Fibroblast of lung (primary cell): ENCODE results near the gene SMTN. TPM values are rescaled to one million over a fixed set of nuclear protein-coding genes. Genes with fewer than 3 reads are reported as not detected.

Source experiments
- DNase-seq, 2 donors: peaks; one replicate each; pipeline versions ENCODE4 v3.0.0 to v3.0.0-alpha.2; 2010; ENCODE audit warnings: low read depth in 2 of 2
- H2AFZ ChIP-seq: 2 replicates; pipeline ENCODE4 v1.5.1; 2012; ENCODE audit warnings: low read length, control low read depth, inconsistent platforms
- H3K27ac ChIP-seq: 2 replicates; pipeline ENCODE4 v1.5.1; 2011; ENCODE audit warnings: low read length, control low read depth; ENCODE audit not compliant: insufficient read depth
- H3K27me3 ChIP-seq: 2 replicates; pipeline ENCODE4 v1.5.1; 2011; ENCODE audit warnings: mild to moderate bottlenecking, low read length; ENCODE audit not compliant: control insufficient read depth, insufficient read depth
- H3K36me3 ChIP-seq: 2 replicates; pipeline ENCODE4 v1.5.1; 2011; ENCODE audit warnings: low read length; ENCODE audit not compliant: control insufficient read depth, insufficient read depth
- H3K4me1 ChIP-seq: 2 replicates; pipeline ENCODE4 v1.5.1; 2011; ENCODE audit warnings: low read length; ENCODE audit not compliant: control insufficient read depth, insufficient read depth; ENCODE audit errors: extremely low read depth
- H3K4me2 ChIP-seq: 2 replicates; pipeline ENCODE4 v1.5.1; 2011; ENCODE audit warnings: low read length, control low read depth; ENCODE audit not compliant: insufficient read depth; ENCODE audit errors: extremely low read depth
- H3K4me3 ChIP-seq, 4 experiments: fragments of 200-600 bp in 1 of 4; sonication (generic) in 1 of 4; replicated peaks in 1 of 4; 2 replicates each; pipeline ENCODE4 v1.5.1; 2011 to 2016; ENCODE audit warnings: low read length in 4 of 4, low read depth in 3 of 4, mild to moderate bottlenecking in 3 of 4, control low read depth in 2 of 4, inconsistent platforms in 1 of 4, mixed read lengths in 1 of 4; ENCODE audit not compliant: insufficient read depth in 1 of 4; ENCODE audit errors: control extremely low read depth in 1 of 4
- H3K79me2 ChIP-seq: 2 replicates; pipeline ENCODE4 v1.5.1; 2012; ENCODE audit warnings: mild to moderate bottlenecking, low read length, inconsistent platforms; ENCODE audit not compliant: control insufficient read depth, insufficient read depth
- H3K9ac ChIP-seq: 2 replicates; pipeline ENCODE4 v1.5.1; 2011; ENCODE audit warnings: mild to moderate bottlenecking, low read length, control low read depth; ENCODE audit not compliant: insufficient read depth
- H3K9me3 ChIP-seq: 2 replicates; pipeline ENCODE4 v1.5.1; 2012; ENCODE audit warnings: low read depth, low read length; ENCODE audit not compliant: control insufficient read depth, insufficient read depth
- H4K20me1 ChIP-seq: 2 replicates; pipeline ENCODE4 v1.5.1; 2011; ENCODE audit warnings: low read length; ENCODE audit not compliant: control insufficient read depth, insufficient read depth; ENCODE audit errors: extremely low read depth
- CTCF ChIP-seq, 2 donors: IDR thresholded peaks in 1 of 2; conservative IDR thresholded peaks in 1 of 2; 1 replicate in 1 of 2; 2 replicates in 1 of 2; pipeline ENCODE4 v1.5.1; 2011 to 2012; ENCODE audit warnings: low read length in 2 of 2, control low read depth in 1 of 2, inconsistent platforms in 1 of 2, low read depth in 1 of 2, mild to moderate bottlenecking in 1 of 2
- EZH2 ChIP-seq: IDR thresholded peaks from 2 replicates; pipeline ENCODE4 v1.5.1; 2012; ENCODE audit warnings: low read length, control low read depth, mild to moderate bottlenecking; ENCODE audit errors: missing control alignments
- polyA plus RNA-seq, 2 donors: library from polyadenylated mRNA; depleted of rRNA in 1 of 2; stranded (reverse) in 1 of 2; unstranded in 1 of 2; fragments of >200 nt; gene quantifications; 2 replicates each; pipeline ENCODE4 v1.2.1, GENCODE V29; 2011 to 2012; ENCODE audit warnings: missing spikeins in 1 of 2
- total RNA-seq: library from RNA; depleted of rRNA; stranded (reverse); fragments of >200 nt; gene quantifications from 2 replicates; pipeline ENCODE4 v1.2.1, GENCODE V29; 2014

SMTN gene
- total and polyA plus RNA-seq, 2 donors (not counting 1 experiment from before 2014, with no cell fraction given), result 43.7 to 95.1 TPM

- no peaks in the 10 kb centered on the region for H4K20me1 ChIP-seq
- H2AFZ ChIP-seq, result no peak overlapping the region
- H3K4me2 ChIP-seq, result no peak overlapping the region
- no peaks in the 10 kb centered on the region for H3K27me3 ChIP-seq
- H3K36me3 ChIP-seq, result peaks cover 68% of the 10 kb centered on the region
- no peaks in the 10 kb centered on the region for H3K9me3 ChIP-seq
- H3K79me2 ChIP-seq, result peaks cover 72% of the 10 kb centered on the region
- peak overlapping the region; percentile 23 for H3K9ac ChIP-seq
- H3K4me3 ChIP-seq, result no peak overlapping the region
- H3K27ac ChIP-seq, result no peak overlapping the region
- no peak for DNase-seq
- peaks cover 21% of the 10 kb centered on the region for H3K4me1 ChIP-seq
- TF ChIP-seq CTCF (conservative IDR thresholded peaks at IDR 0.05 in 1 of 2, IDR thresholded peaks at IDR 0.05 in 1 of 2; ENCODE audit: low read depth in 1 of 2, low read length in 2 of 2) (no peak), EZH2 (no peak)
These were observed 6.7 kb downstream of the SMTN start for GRCh38 chr22:31087744-31088215.

- Histone ChIP-seq H3K9ac (no peak overlapping the region), H4K20me1 (no peaks in the 10 kb centered on the region), H3K4me2 (no peak overlapping the region), H3K9me3 (no peaks in the 10 kb centered on the region), H3K36me3 (peaks cover 68% of the 10 kb centered on the region), H3K4me1 (peaks cover 14% of the 10 kb centered on the region), H2AFZ (no peak overlapping the region), H3K79me2 (peaks cover 67% of the 10 kb centered on the region), H3K27ac (no peak overlapping the region), H3K4me3 (no peak overlapping the region), H3K27me3 (no peaks in the 10 kb centered on the region)
- DNase-seq, result no peak
- no peak for TF ChIP-seq EZH2
These were observed 7.3 kb downstream of the SMTN start for GRCh38 chr22:31088233-31088986.

- H3K4me2 ChIP-seq, result no peak overlapping the region
- peaks cover 73% of the 10 kb centered on the region for H3K36me3 ChIP-seq
- no peaks in the 10 kb centered on the region for H4K20me1 ChIP-seq
- H3K27ac ChIP-seq, result no peak overlapping the region
- H2AFZ ChIP-seq, result no peak overlapping the region
- H3K9ac ChIP-seq, result no peak overlapping the region
- H3K9me3 ChIP-seq, result no peaks in the 10 kb centered on the region
- peak in 1 of 2 donors; percentile 62 for DNase-seq
- H3K4me3 ChIP-seq, result no peak overlapping the region
- H3K79me2 ChIP-seq, result peaks cover 57% of the 10 kb centered on the region
- TF ChIP-seq CTCF (conservative IDR thresholded peaks at IDR 0.05 in 1 of 2, IDR thresholded peaks at IDR 0.05 in 1 of 2; ENCODE audit: low read depth in 1 of 2, low read length in 2 of 2) (peak; percentile 70 to 92), EZH2 (no peak)
- H3K4me1 ChIP-seq, result peaks cover 9% of the 10 kb centered on the region
- no peaks in the 10 kb centered on the region for H3K27me3 ChIP-seq
These were observed 8.3 kb downstream of the SMTN start for GRCh38 chr22:31089160-31090100.
